DOHH2 (cell line): Measurements from ENCODE around the gene TTC9B.

Experiments used
- H3F3A ChIP-seq: fragments of 200-600 bp; sonication (generic), shearing (Covaris generic); 2 replicates; pipeline ENCODE4 v1.6.0; 2016; ENCODE audit warnings: antibody characterized with exemption, mild to moderate bottlenecking; ENCODE audit not compliant: control insufficient read depth, insufficient read depth
- H3K27ac ChIP-seq: fragments of 200-600 bp; sonication (generic); 2 replicates; pipeline ENCODE4 v1.5.1; 2014; ENCODE audit warnings: low read depth, mild to moderate bottlenecking, low read length, moderate library complexity
- H3K27me3 ChIP-seq: fragments of 200-600 bp; sonication (generic); 2 replicates; pipeline ENCODE4 v1.6.1; 2014; ENCODE audit warnings: mild to moderate bottlenecking, low read length, mixed read lengths; ENCODE audit not compliant: control insufficient read depth
- H3K36me3 ChIP-seq: fragments of 200-600 bp; sonication (generic); 2 replicates; pipeline ENCODE4 v1.6.1; 2014; ENCODE audit warnings: mild to moderate bottlenecking, low read length, moderate library complexity, mixed read lengths; ENCODE audit not compliant: control insufficient read depth
- H3K4me1 ChIP-seq: fragments of 200-600 bp; sonication (generic); 2 replicates; pipeline ENCODE4 v1.6.1; 2014; ENCODE audit warnings: mild to moderate bottlenecking, low read length, mixed read lengths; ENCODE audit not compliant: control insufficient read depth
- H3K4me2 ChIP-seq: fragments of 200-600 bp; sonication (generic); 2 replicates; pipeline ENCODE4 v1.6.0; 2014; ENCODE audit warnings: mild to moderate bottlenecking, low read length, moderate library complexity
- H3K4me3 ChIP-seq: fragments of 200-600 bp; sonication (generic); 2 replicates; pipeline ENCODE4 v1.5.1; 2014; ENCODE audit warnings: mild to moderate bottlenecking, low read length, mixed read lengths
- H3K79me2 ChIP-seq: fragments of 200-600 bp; sonication (generic); 2 replicates; pipeline ENCODE4 v1.6.1; 2014; ENCODE audit warnings: mild to moderate bottlenecking, low read length, mixed read lengths; ENCODE audit not compliant: control insufficient read depth
- H3K9me2 ChIP-seq: fragments of 200-600 bp; sonication (generic); replicated peaks from 2 replicates; pipeline ENCODE4 v1.6.1; 2014; ENCODE audit warnings: mild to moderate bottlenecking, low read length, mixed read lengths; ENCODE audit not compliant: control insufficient read depth
- H3K9me3 ChIP-seq: fragments of 200-600 bp; sonication (generic); 2 replicates; pipeline ENCODE4 v1.6.1; 2014; ENCODE audit warnings: antibody characterized with exemption, low read length, mixed read lengths; ENCODE audit not compliant: control insufficient read depth, insufficient read depth
- H4K20me1 ChIP-seq: fragments of 200-600 bp; sonication (generic); 2 replicates; pipeline ENCODE4 v1.6.0; 2014; ENCODE audit warnings: low read depth, mild to moderate bottlenecking, antibody characterized with exemption, low read length, moderate library complexity; ENCODE audit not compliant: control insufficient read depth, insufficient read depth
- EZH2phosphoT487 ChIP-seq: fragments of 200-600 bp; sonication (generic); IDR thresholded peaks from 2 replicates; pipeline ENCODE4 v1.6.1; 2017; ENCODE audit warnings: borderline replicate concordance, mild to moderate bottlenecking, antibody characterized with exemption, low read length, moderate library complexity, mixed read lengths
- TF ChIP-seq, protein P1 (sequence below): fragments of 200-600 bp; sonication (generic); IDR thresholded peaks from one replicate; pipeline ENCODE4 v1.5.1; 2014; ENCODE audit warnings: antibody characterized with exemption, mild to moderate bottlenecking, low read depth, low read length; ENCODE audit not compliant: poor library complexity, severe bottlenecking

The TTC9B gene

GRCh38 chr19:40237791-40238190 is 19.6 kb upstream of the TTC9B start:
- TF ChIP-seq EZH2phosphoT487, result no peak
- TF ChIP-seq, protein P1, sequence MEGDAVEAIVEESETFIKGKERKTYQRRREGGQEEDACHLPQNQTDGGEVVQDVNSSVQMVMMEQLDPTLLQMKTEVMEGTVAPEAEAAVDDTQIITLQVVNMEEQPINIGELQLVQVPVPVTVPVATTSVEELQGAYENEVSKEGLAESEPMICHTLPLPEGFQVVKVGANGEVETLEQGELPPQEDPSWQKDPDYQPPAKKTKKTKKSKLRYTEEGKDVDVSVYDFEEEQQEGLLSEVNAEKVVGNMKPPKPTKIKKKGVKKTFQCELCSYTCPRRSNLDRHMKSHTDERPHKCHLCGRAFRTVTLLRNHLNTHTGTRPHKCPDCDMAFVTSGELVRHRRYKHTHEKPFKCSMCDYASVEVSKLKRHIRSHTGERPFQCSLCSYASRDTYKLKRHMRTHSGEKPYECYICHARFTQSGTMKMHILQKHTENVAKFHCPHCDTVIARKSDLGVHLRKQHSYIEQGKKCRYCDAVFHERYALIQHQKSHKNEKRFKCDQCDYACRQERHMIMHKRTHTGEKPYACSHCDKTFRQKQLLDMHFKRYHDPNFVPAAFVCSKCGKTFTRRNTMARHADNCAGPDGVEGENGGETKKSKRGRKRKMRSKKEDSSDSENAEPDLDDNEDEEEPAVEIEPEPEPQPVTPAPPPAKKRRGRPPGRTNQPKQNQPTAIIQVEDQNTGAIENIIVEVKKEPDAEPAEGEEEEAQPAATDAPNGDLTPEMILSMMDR, result no peak
- Histone ChIP-seq H3K4me2 (no peak overlapping the region), H3K9me2 (no peaks in the 10 kb centered on the region), H3K79me2 (no peaks in the 10 kb centered on the region), H3K9me3 (no peaks in the 10 kb centered on the region), H3K4me3 (no peak overlapping the region), H3K36me3 (peaks cover 54% of the 10 kb centered on the region), H4K20me1 (no peaks in the 10 kb centered on the region), H3K4me1 (no peaks in the 10 kb centered on the region), H3K27ac (no peak overlapping the region), H3K27me3 (no peaks in the 10 kb centered on the region), H3F3A (no peaks in the 10 kb centered on the region)

GRCh38 chr19:40236366-40236765 is 18.2 kb upstream of the TTC9B start:
- TF ChIP-seq, protein P1, result no peak
- no peak for TF ChIP-seq EZH2phosphoT487
- Histone ChIP-seq H3K4me1 (no peaks in the 10 kb centered on the region), H3F3A (no peaks in the 10 kb centered on the region), H3K27me3 (no peaks in the 10 kb centered on the region), H3K4me3 (no peak overlapping the region), H3K36me3 (peaks cover 46% of the 10 kb centered on the region), H4K20me1 (no peaks in the 10 kb centered on the region), H3K79me2 (no peaks in the 10 kb centered on the region), H3K27ac (no peak overlapping the region), H3K9me2 (no peaks in the 10 kb centered on the region), H3K9me3 (no peaks in the 10 kb centered on the region), H3K4me2 (no peak overlapping the region)

- H3K4me1 ChIP-seq, result no peaks in the 10 kb centered on the region
- H3K4me3 ChIP-seq, result no peak overlapping the region
- H3F3A ChIP-seq, result no peaks in the 10 kb centered on the region
- no peaks in the 10 kb centered on the region for H3K9me2 ChIP-seq
- no peaks in the 10 kb centered on the region for H4K20me1 ChIP-seq
- H3K79me2 ChIP-seq, result no peaks in the 10 kb centered on the region
- TF ChIP-seq EZH2phosphoT487, result no peak
- TF ChIP-seq, protein P1, result no peak
- H3K27ac ChIP-seq, result no peak overlapping the region
- H3K36me3 ChIP-seq, result peaks cover 43% of the 10 kb centered on the region
- no peak overlapping the region for H3K4me2 ChIP-seq
- no peaks in the 10 kb centered on the region for H3K27me3 ChIP-seq
- no peaks in the 10 kb centered on the region for H3K9me3 ChIP-seq
Observed at GRCh38 chr19:40236026-40236355, 17.8 kb upstream of the TTC9B start.
